ENCODE data around the gene TLE7. TPM values are rescaled to one million over a fixed set of nuclear protein-coding genes. Genes with fewer than 3 reads are reported as not detected.

TLE7 gene
- polyA plus RNA-seq (2013, experiment 1 of 4) = not detected
- polyA plus RNA-seq (2013, experiment 2 of 4) = not detected
- polyA plus RNA-seq (2013, experiment 3 of 4) = not detected
- not detected for polyA plus RNA-seq (2013, experiment 4 of 4)

GRCh38 chr16:71442051-71442440 is at the start of gene TLE7:
Gene TLE7 (minus strand): TSS chr16:71442054. CDS start chr16:71433324, 8,730 bp downstream.
- H3K4me1 ChIP-seq (ENCODE audit: control insufficient read depth, insufficient read depth, low read length) = no peaks in the 10 kb centered on the region
- H3K4me3 ChIP-seq (ENCODE audit: insufficient read depth, low read depth, low read length) = no peak within 1 kb of the TSS
- whole genome bisulfite sequencing, 2 experiments = 91 to 93% methylated on average over 13 of the region's 13 CpGs

GRCh38 chr16:71491054-71491453 is 49.2 kb upstream of the TLE7 start:
- Histone ChIP-seq H3K36me3 (ENCODE audit: control insufficient read depth, insufficient read depth, low read length) (no peaks in the 10 kb centered on the region), H3K4me3 (ENCODE audit: insufficient read depth, low read depth, low read length) (no peak overlapping the region), H3K9me3 (ENCODE audit: control insufficient read depth, low read length) (no peaks in the 10 kb centered on the region), H3K27ac (ENCODE audit: insufficient read depth, low read depth, low read length, poor library complexity, severe bottlenecking) (no peak overlapping the region), H3K4me1 (ENCODE audit: control insufficient read depth, insufficient read depth, low read length) (no peaks in the 10 kb centered on the region), H3K27me3 (ENCODE audit: control insufficient read depth, insufficient read depth, low read length, poor library complexity, severe bottlenecking) (peaks cover 3% of the 10 kb centered on the region)
- WGBS, 2 experiments = 77% methylated on average over 2 to 3 of the region's 3 CpGs

More at GRCh38 chr16:71442051-71442440, at the start of gene TLE7:
- H3K36me3 ChIP-seq (ENCODE audit: control insufficient read depth, insufficient read depth, low read length) = no peaks in the 10 kb centered on the region
- no peak within 1 kb of the TSS for H3K27ac ChIP-seq (ENCODE audit: insufficient read depth, low read depth, low read length, poor library complexity, severe bottlenecking)
- no peaks in the 10 kb centered on the region for H3K27me3 ChIP-seq (ENCODE audit: control insufficient read depth, insufficient read depth, low read length, poor library complexity, severe bottlenecking)
- H3K9me3 ChIP-seq (ENCODE audit: control insufficient read depth, low read length) = peaks cover 2% of the 10 kb centered on the region

- peaks cover 3% of the 10 kb centered on the region for H3K27me3 ChIP-seq (ENCODE audit: control insufficient read depth, insufficient read depth, low read length, poor library complexity, severe bottlenecking)
- no peaks in the 10 kb centered on the region for H3K9me3 ChIP-seq (ENCODE audit: control insufficient read depth, low read length)
- H3K4me1 ChIP-seq (ENCODE audit: control insufficient read depth, insufficient read depth, low read length) = no peaks in the 10 kb centered on the region
- H3K27ac ChIP-seq (ENCODE audit: insufficient read depth, low read depth, low read length, poor library complexity, severe bottlenecking) = no peak overlapping the region
- H3K4me3 ChIP-seq (ENCODE audit: insufficient read depth, low read depth, low read length) = no peak overlapping the region
- H3K36me3 ChIP-seq (ENCODE audit: control insufficient read depth, insufficient read depth, low read length) = no peaks in the 10 kb centered on the region
These were observed 48.5 kb upstream of the TLE7 start for GRCh38 chr16:71490361-71490760.

GRCh38 chr16:71489122-71489521 is 47.3 kb upstream of the TLE7 start, which contains the start of gene ZNF19:
Gene ZNF19 (minus strand): TSS chr16:71489324. CDS start chr16:71482114, 7,210 bp downstream.
- no peaks in the 10 kb centered on the region for H3K4me1 ChIP-seq (ENCODE audit: control insufficient read depth, insufficient read depth, low read length)
- no peak within 1 kb of the TSS for H3K27ac ChIP-seq (ENCODE audit: insufficient read depth, low read depth, low read length, poor library complexity, severe bottlenecking)
- H3K27me3 ChIP-seq (ENCODE audit: control insufficient read depth, insufficient read depth, low read length, poor library complexity, severe bottlenecking) = peaks cover 3% of the 10 kb centered on the region
- WGBS, 2 experiments = 92 to 93% methylated on average over 22 of the region's 22 CpGs
- no peaks in the 10 kb centered on the region for H3K9me3 ChIP-seq (ENCODE audit: control insufficient read depth, low read length)
- no peak within 1 kb of the TSS for H3K4me3 ChIP-seq (ENCODE audit: insufficient read depth, low read depth, low read length)
- H3K36me3 ChIP-seq (ENCODE audit: control insufficient read depth, insufficient read depth, low read length) = no peaks in the 10 kb centered on the region

GRCh38 chr16:71484006-71484893 is 42.4 kb upstream of the TLE7 start:
- peak overlapping the region; percentile 87 for H3K27ac ChIP-seq (ENCODE audit: insufficient read depth, low read depth, low read length, poor library complexity, severe bottlenecking)
- peak overlapping the region; percentile 93 for H3K4me3 ChIP-seq (ENCODE audit: insufficient read depth, low read depth, low read length)
- H3K9me3 ChIP-seq (ENCODE audit: control insufficient read depth, low read length) = no peaks in the 10 kb centered on the region
- 2 to 3% methylated on average over 44 of the region's 44 CpGs for WGBS, 2 experiments
- H3K36me3 ChIP-seq (ENCODE audit: control insufficient read depth, insufficient read depth, low read length) = no peaks in the 10 kb centered on the region
- H3K4me1 ChIP-seq (ENCODE audit: control insufficient read depth, insufficient read depth, low read length) = peaks cover 3% of the 10 kb centered on the region
- H3K27me3 ChIP-seq (ENCODE audit: control insufficient read depth, insufficient read depth, low read length, poor library complexity, severe bottlenecking) = no peaks in the 10 kb centered on the region

GRCh38 chr16:71482569-71482968 is 40.7 kb upstream of the TLE7 start:
- H3K9me3 ChIP-seq (ENCODE audit: control insufficient read depth, low read length) = no peaks in the 10 kb centered on the region
- no peak overlapping the region for H3K4me3 ChIP-seq (ENCODE audit: insufficient read depth, low read depth, low read length)
- H3K4me1 ChIP-seq (ENCODE audit: control insufficient read depth, insufficient read depth, low read length) = peaks cover 3% of the 10 kb centered on the region
- H3K27me3 ChIP-seq (ENCODE audit: control insufficient read depth, insufficient read depth, low read length, poor library complexity, severe bottlenecking) = no peaks in the 10 kb centered on the region
- H3K36me3 ChIP-seq (ENCODE audit: control insufficient read depth, insufficient read depth, low read length) = no peaks in the 10 kb centered on the region
- H3K27ac ChIP-seq (ENCODE audit: insufficient read depth, low read depth, low read length, poor library complexity, severe bottlenecking) = no peak overlapping the region
- 86 to 94% methylated on average over 5 of the region's 5 CpGs for WGBS, 2 experiments

GRCh38 chr16:71480956-71481355 is 39.1 kb upstream of the TLE7 start:
- WGBS, 2 experiments = 88 to 92% methylated on average over 2 of the region's 2 CpGs
- Histone ChIP-seq H3K4me1 (ENCODE audit: control insufficient read depth, insufficient read depth, low read length) (peaks cover 3% of the 10 kb centered on the region), H3K27me3 (ENCODE audit: control insufficient read depth, insufficient read depth, low read length, poor library complexity, severe bottlenecking) (no peaks in the 10 kb centered on the region), H3K27ac (ENCODE audit: insufficient read depth, low read depth, low read length, poor library complexity, severe bottlenecking) (no peak overlapping the region), H3K36me3 (ENCODE audit: control insufficient read depth, insufficient read depth, low read length) (peaks cover 7% of the 10 kb centered on the region), H3K9me3 (ENCODE audit: control insufficient read depth, low read length) (no peaks in the 10 kb centered on the region), H3K4me3 (ENCODE audit: insufficient read depth, low read depth, low read length) (no peak overlapping the region)

- 53 to 55% methylated on average over 3 of the region's 3 CpGs for WGBS, 2 experiments
- H3K9me3 ChIP-seq (ENCODE audit: control insufficient read depth, low read length) = no peaks in the 10 kb centered on the region
These were observed 37.6 kb upstream of the TLE7 start for GRCh38 chr16:71479420-71479819.

GRCh38 chr16:71476457-71477124 is 34.7 kb upstream of the TLE7 start:
- Histone ChIP-seq H3K9me3 (ENCODE audit: control insufficient read depth, low read length) (no peaks in the 10 kb centered on the region), H3K4me3 (ENCODE audit: insufficient read depth, low read depth, low read length) (no peak overlapping the region), H3K4me1 (ENCODE audit: control insufficient read depth, insufficient read depth, low read length) (no peaks in the 10 kb centered on the region), H3K36me3 (ENCODE audit: control insufficient read depth, insufficient read depth, low read length) (peaks cover 7% of the 10 kb centered on the region), H3K27ac (ENCODE audit: insufficient read depth, low read depth, low read length, poor library complexity, severe bottlenecking) (no peak overlapping the region), H3K27me3 (ENCODE audit: control insufficient read depth, insufficient read depth, low read length, poor library complexity, severe bottlenecking) (no peaks in the 10 kb centered on the region)
- whole genome bisulfite sequencing, 2 experiments = 89 to 94% methylated on average over 4 of the region's 4 CpGs

More at GRCh38 chr16:71479420-71479819, 37.6 kb upstream of the TLE7 start:
- Histone ChIP-seq H3K4me3 (ENCODE audit: insufficient read depth, low read depth, low read length) (no peak overlapping the region), H3K36me3 (ENCODE audit: control insufficient read depth, insufficient read depth, low read length) (peaks cover 7% of the 10 kb centered on the region), H3K27me3 (ENCODE audit: control insufficient read depth, insufficient read depth, low read length, poor library complexity, severe bottlenecking) (no peaks in the 10 kb centered on the region), H3K27ac (ENCODE audit: insufficient read depth, low read depth, low read length, poor library complexity, severe bottlenecking) (no peak overlapping the region), H3K4me1 (ENCODE audit: control insufficient read depth, insufficient read depth, low read length) (peaks cover 3% of the 10 kb centered on the region)

- peaks cover 7% of the 10 kb centered on the region for H3K36me3 ChIP-seq (ENCODE audit: control insufficient read depth, insufficient read depth, low read length)
- H3K27me3 ChIP-seq (ENCODE audit: control insufficient read depth, insufficient read depth, low read length, poor library complexity, severe bottlenecking) = no peaks in the 10 kb centered on the region
- WGBS, 2 experiments = 86 to 87% methylated on average over 3 of the region's 3 CpGs
- no peak overlapping the region for H3K27ac ChIP-seq (ENCODE audit: insufficient read depth, low read depth, low read length, poor library complexity, severe bottlenecking)
- no peak overlapping the region for H3K4me3 ChIP-seq (ENCODE audit: insufficient read depth, low read depth, low read length)
- H3K4me1 ChIP-seq (ENCODE audit: control insufficient read depth, insufficient read depth, low read length) = no peaks in the 10 kb centered on the region
- H3K9me3 ChIP-seq (ENCODE audit: control insufficient read depth, low read length) = no peaks in the 10 kb centered on the region
These were observed 33.0 kb upstream of the TLE7 start for GRCh38 chr16:71474864-71475263.
